GM12864 (cell line): Measurements from ENCODE around the gene NSMF.

Source experiments
- DNase-seq: peaks from one replicate; pipeline ENCODE4 v3.0.0-alpha.2; 2011; ENCODE audit warnings: low read depth
- H3K4me3 ChIP-seq: 2 replicates; pipeline ENCODE4 v1.5.1; 2011; ENCODE audit warnings: mild to moderate bottlenecking, low read depth, low read length, control low read depth
- TF ChIP-seq, protein P1 (sequence below): IDR thresholded peaks from 2 replicates; pipeline ENCODE4 v1.5.1; 2011; ENCODE audit warnings: low read depth, mild to moderate bottlenecking, moderate library complexity, low read length, control low read depth, inconsistent platforms; ENCODE audit errors: missing control alignments

The NSMF gene

DNA sequence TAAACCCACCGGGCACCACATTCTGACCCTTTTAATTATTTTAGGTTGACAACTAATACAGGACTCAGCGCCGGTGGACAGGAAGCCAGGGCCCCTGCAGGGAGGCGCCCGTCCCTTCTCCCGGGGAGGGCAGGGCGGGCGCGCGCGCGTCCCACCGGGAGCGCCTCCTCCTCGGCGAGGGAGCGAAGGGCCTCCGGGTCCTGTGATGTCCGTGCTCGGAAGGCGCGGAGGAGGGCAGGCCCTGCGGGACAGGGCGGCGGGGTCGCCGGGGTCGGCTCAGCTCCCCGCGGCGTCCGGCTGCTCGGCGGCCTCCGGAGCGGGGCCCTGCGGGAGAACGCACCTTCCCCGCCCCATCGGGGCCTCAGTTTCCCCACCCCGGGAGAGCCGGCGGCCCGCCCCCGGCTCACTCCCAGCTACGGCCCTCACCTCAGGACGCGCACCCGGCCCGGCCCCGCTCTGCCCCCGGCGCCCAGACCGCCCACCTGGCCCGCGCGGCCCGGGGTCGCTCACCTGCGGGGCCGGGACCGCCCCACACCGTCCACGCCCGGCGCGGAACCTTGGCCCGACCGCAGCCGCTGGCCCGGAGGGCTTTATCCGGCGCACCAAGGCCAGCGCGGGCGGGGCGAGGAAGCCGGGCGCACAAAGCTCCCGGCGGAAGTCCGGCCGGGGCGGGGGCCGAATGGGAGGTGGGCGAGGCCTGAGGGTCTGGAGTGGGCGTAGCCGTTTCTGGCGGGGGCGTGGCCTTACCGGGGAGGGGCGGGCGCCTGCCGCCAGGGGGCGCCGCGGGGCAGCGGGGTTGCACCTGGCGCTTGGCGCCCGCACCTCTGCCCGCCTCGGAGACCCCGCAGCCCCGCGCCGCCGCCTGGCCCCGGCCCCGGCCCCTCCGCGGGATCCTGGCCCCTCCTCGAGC lies 36.3 kb downstream of the NSMF start, which contains the start of the genes EXD3 and NOXA1:
Gene EXD3 (minus strand): TSS at position 559 of the 910 bp plus-strand sequence. CDS start 27,805 bp downstream, outside the sequence.
Gene NOXA1 (plus strand): TSS at position 790 of the 910 bp plus-strand sequence. CDS start 137 bp downstream, outside the sequence.
- peak within 1 kb of the TSS; percentile 84 for H3K4me3 ChIP-seq
- TF ChIP-seq, protein P1, sequence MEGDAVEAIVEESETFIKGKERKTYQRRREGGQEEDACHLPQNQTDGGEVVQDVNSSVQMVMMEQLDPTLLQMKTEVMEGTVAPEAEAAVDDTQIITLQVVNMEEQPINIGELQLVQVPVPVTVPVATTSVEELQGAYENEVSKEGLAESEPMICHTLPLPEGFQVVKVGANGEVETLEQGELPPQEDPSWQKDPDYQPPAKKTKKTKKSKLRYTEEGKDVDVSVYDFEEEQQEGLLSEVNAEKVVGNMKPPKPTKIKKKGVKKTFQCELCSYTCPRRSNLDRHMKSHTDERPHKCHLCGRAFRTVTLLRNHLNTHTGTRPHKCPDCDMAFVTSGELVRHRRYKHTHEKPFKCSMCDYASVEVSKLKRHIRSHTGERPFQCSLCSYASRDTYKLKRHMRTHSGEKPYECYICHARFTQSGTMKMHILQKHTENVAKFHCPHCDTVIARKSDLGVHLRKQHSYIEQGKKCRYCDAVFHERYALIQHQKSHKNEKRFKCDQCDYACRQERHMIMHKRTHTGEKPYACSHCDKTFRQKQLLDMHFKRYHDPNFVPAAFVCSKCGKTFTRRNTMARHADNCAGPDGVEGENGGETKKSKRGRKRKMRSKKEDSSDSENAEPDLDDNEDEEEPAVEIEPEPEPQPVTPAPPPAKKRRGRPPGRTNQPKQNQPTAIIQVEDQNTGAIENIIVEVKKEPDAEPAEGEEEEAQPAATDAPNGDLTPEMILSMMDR: peak; percentile 73
- DNase-seq: no peak

DNA sequence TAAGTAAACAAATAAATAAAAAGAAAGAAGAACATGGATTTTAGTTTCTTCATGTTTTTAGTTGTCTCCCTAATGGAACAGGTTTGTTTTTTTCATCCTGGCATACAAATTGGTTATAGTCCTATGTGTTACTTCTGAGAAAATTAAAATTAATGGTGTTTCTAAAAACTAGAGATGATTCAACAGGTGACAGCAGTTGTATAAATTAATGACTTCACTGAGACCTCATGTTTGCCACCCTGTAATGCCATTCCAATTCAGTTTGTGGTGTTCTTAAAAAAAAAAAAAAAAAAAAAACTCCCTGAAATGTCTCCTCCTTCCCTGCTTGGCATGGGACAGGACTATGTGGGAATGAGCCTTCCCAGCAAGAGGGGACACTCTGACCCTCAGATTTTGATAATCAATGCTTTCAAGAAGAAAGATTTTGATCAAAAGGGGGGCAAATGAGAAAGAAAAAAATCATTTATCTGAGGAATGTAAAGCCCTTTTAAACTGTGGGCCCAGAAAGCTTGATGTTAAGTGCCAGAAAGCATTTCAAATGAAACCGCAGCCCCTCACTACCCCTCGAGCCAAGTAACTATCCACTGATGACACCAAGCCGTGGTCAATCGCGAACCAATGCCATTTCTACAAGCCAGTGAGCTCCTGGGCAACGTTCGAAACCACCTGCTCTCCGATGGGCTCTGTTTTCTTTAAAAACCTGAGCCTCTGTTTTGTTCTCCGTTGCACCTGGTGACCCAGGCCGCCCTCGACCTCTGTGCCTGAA lies 37.1 kb downstream of the NSMF start:
- no peak for DNase-seq
- H3K4me3 ChIP-seq: peak overlapping the region; percentile 84
- TF ChIP-seq, protein P1: no peak

DNA sequence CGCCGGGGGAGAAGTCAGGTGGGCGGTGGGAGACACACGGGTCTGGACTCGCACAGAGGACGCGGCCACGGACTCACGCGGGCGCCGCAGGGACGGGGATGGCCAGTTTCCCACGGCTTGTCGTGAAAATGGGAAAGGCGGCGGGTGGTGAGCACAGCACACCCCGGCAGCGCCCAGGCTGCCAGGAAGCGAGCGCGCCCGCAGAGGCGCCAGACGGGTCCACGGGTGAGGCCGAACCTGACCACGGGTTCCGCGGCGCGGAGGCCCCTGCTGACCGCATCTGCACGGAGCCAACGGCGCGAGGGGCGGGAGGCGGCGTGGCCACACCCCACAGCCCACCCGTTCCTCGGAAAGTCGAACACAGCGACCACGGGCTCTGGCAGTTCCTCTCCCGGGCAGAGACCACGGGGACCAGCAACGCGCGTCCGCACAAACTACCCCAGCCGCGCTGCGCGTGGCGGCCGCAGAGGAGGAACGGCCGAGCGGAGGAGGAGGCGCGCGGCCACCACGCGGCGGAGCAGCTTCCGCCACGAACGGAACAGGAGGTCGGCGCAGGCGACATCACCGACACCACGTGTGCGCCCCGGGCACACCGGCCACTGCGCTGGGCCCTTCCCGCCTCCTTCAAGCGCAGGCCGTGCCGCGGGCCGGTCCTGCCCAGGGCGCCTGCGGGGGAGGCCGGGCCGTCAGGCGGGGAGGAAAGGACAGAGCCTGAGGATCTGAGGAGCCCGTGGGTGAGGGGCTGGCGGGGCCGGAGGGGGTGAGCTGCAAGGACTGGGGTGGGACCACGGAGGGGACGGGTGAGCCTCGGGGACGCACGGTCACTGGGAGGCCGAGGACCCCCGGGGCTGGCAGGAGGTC lies 41.7 kb downstream of the NSMF start:
- no peak for DNase-seq
- TF ChIP-seq, protein P1: no peak
- peak overlapping the region; percentile 61 for H3K4me3 ChIP-seq

DNA sequence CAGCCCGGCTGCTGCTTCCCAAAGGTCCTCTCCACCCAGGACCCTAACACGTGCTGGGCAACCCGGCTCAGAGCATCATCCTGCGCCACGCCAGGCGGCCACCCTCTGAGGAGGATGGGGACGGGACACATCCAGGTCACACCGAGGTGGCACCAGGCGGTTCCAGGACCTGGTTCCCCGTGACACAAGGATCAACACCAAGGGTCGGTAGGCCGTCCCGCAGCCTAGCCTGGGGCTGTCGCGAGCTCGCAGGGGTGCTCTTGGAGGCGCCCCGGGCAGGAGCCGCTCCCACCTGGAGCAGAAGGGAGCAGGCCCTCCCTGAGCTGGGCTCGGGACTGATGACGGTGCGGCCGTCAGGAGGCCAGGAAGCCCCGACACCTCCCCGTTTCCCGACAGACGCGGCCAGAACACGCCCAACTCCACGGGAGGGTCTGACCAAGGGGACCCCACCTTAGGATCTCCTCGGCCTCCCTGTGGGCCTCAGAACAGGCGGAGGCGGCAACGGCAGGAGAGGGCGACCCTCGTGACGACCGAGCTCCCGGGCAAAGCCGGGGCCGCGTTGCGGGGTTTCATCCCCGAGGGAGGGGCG lies 42.5 kb downstream of the NSMF start:
- DNase-seq: no peak
- TF ChIP-seq, protein P1: no peak
- peak overlapping the region; percentile 61 for H3K4me3 ChIP-seq

DNA sequence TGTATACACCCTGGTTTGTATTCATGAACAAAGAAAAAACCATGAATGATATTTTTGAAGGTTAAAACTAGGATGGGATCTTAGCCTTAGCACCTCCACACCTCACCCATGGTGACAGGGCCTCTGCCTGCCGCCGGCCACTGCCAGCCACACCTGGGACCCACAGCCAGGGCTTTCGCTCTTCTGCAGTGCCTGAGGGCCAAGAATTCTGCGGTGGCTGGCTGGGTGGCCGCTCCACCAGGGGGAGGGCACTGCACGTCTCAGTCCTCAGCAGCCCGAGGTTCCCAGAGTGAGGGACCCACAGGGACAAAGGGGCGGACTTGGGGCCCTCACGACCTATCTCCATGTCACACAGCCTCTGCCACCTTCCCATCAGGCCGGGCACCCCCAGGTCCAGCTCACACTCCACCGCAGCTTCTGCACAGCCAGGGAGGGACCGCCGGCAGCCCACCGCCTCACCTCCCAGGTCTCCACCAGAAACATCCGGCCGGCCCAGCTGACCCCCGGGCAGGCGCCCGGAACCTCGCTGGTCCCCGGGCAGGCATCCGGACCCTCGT lies 43.0 kb downstream of the NSMF start:
- TF ChIP-seq, protein P1: no peak
- no peak for DNase-seq
- H3K4me3 ChIP-seq: no peak overlapping the region

DNA sequence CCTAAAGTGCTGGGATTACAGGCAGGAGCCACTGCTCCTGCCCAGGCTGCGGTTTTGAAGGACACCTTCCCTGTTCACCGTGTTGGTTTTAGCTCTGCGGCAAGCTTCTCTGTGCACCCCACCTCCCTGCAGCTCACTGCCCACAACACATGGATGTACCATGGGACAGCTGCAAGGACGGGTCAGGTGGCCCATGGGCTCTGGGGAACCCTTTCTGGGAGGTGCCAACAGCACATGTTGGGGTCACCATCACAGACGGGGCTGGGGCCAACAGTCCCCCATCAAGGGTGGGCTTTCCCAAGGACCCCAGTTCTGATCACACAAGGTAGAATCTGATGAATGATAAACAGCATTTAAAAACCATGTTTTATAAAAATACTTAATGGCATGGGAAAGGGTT lies 43.7 kb downstream of the NSMF start:
- no peak for DNase-seq
- TF ChIP-seq, protein P1: no peak
- H3K4me3 ChIP-seq: no peak overlapping the region
